Sigmoid colon (tissue), 7 donors: ENCODE data around the gene GJA3. TPM values are rescaled to one million over a fixed set of nuclear protein-coding genes. Genes with fewer than 3 reads are reported as not detected.

Experiments
- DNase-seq: peaks from one replicate; pipeline ENCODE4 v3.0.0-alpha.2; 2019
- H3K27ac ChIP-seq, 4 donors: fragments of 200-600 bp; sonication (generic); one replicate each; pipeline ENCODE4 v1.5.1; 2016 to 2019; ENCODE audit warnings: mild to moderate bottlenecking in 1 of 4
- H3K27me3 ChIP-seq, 3 donors: fragments of 200-600 bp; sonication (generic); one replicate each; pipeline ENCODE4 v1.5.1; 2019; ENCODE audit warnings: mild to moderate bottlenecking in 1 of 3
- H3K36me3 ChIP-seq, 4 donors: fragments of 200-600 bp; sonication (generic); one replicate each; pipeline ENCODE4 v1.5.1; 2016 to 2019
- H3K4me1 ChIP-seq, 4 donors: fragments of 200-600 bp; sonication (generic); one replicate each; pipeline ENCODE4 v1.5.1; 2017 to 2019
- H3K4me3 ChIP-seq, 4 donors: fragments of 200-600 bp; sonication (generic); one replicate each; pipeline ENCODE4 v1.5.1; 2017 to 2019; ENCODE audit warnings: mild to moderate bottlenecking in 2 of 4, moderate library complexity in 1 of 4
- H3K9me3 ChIP-seq, 4 donors: fragments of 200-600 bp in 3 of 4; sonication (generic) in 3 of 4; one replicate each; pipeline versions ENCODE4 v1.5.1 to v1.6.1; 2013 to 2019
- EP300 ChIP-seq, 4 donors: sonication (generic); formaldehyde crosslinking; IDR thresholded peaks; one replicate each; pipeline ENCODE4 v1.6.1; 2017; ENCODE audit warnings: antibody characterized with exemption in 4 of 4
- POLR2A ChIP-seq, 2 donors: fragments of 450-650 bp; IDR thresholded peaks; one replicate each; pipeline ENCODE4 v1.6.1; 2016; ENCODE audit warnings: antibody characterized with exemption in 2 of 2, mild to moderate bottlenecking in 2 of 2, moderate library complexity in 2 of 2
- POLR2AphosphoS5 ChIP-seq, 4 donors: sonication (generic); formaldehyde crosslinking; IDR thresholded peaks; one replicate each; pipeline ENCODE4 v1.6.1; 2017; ENCODE audit warnings: antibody characterized with exemption in 4 of 4
- WGBS, 2 donors: extraction: QIAGEN DNeasy Blood & Tissue Kit; methylation state at CpG; one replicate each; pipeline ENCODE4 v1.1.7; 2013; 5-methylcytosine and 5-hydroxymethylcytosine counted together
- intact Hi-C: fragments of 100-400 bp; cut with DNase I; formaldehyde crosslinking; loops from one replicate; pipeline ENCODE4 v1.15.1; 2023
- polyA plus RNA-seq, 3 donors: library from polyadenylated mRNA; stranded (reverse); fragments of 200-250 nt; gene quantifications; one replicate each; pipeline ENCODE4 v1.2.3, GENCODE V29; 2013
- total RNA-seq, 4 donors: library from RNA; depleted of rRNA; stranded (reverse); fragments of >200 nt; gene quantifications; one replicate each; pipeline ENCODE4 v1.1.0, GENCODE V29; 2016
- TF ChIP-seq, protein P1 (sequence below), 4 experiments: fragments of 450-650 bp in 3 of 4; fragments of 200-600 bp in 1 of 4; IDR thresholded peaks; one replicate each; pipeline ENCODE4 v1.5.1; 2016 to 2019; ENCODE audit warnings: antibody characterized with exemption in 4 of 4, mild to moderate bottlenecking in 3 of 4, moderate library complexity in 2 of 4
- donor health status: healthy with polysubstance abuse.
- donor health status: Bipolar disorder and iron deficiency.
- donor health status: healthy.

Gene GJA3
- total and polyA plus RNA-seq, 7 donors: 0.10 TPM; not detected in 6

DNA sequence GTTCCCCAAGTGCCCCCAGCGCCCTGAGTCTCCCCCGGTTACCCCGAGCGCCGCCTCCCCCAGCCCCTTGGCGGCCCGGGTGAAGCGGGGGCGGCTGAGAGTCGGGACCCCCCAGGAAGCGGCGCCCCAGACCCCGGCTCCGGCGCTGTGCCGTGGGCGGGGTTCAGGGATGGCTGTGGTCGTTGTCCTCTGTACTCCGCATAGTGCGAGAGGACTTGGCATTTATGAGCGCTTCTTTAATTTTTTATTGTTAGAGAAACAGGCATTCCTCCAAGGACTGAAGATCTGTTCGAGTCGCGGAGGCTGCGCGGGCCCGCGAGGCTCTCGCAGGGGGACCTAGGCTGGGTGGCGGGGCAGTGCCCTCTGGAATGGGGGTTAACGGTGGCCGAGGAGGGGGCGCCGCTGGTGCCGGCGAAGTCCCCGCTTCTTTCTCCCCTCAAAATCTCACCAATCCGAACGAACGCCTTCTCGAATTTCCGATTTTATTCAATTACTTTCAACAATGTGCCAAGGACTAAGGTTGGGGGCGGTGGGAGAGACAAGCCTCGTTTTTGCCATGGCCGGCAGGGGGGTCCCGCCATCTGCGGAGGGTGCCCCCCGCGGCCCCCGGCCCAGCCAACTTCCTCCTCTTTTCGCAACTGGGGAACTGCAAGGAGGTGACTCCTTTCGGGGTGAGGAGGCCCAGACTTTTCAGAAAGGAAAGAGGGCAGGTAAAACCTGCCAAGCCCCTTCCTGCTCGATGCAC, 32.5 kb upstream of the GJA3 start:
- DNase-seq: no peak
- Histone ChIP-seq H3K4me1 (peaks cover 0 to 24% (median 24%) of the 10 kb centered on the region in 4 donors), H3K9me3 (no peaks in the 10 kb centered on the region), H3K4me3 (peak overlapping the region; percentile 13 to 54 (median 44)), H3K27ac (no peak overlapping the region), H3K36me3 (no peaks in the 10 kb centered on the region), H3K27me3 (peaks cover 40 to 74% (median 51%) of the 10 kb centered on the region in 3 donors)
- no peak for TF ChIP-seq POLR2AphosphoS5 (IDR thresholded peaks at IDR 0.05)
- TF ChIP-seq, protein P1, sequence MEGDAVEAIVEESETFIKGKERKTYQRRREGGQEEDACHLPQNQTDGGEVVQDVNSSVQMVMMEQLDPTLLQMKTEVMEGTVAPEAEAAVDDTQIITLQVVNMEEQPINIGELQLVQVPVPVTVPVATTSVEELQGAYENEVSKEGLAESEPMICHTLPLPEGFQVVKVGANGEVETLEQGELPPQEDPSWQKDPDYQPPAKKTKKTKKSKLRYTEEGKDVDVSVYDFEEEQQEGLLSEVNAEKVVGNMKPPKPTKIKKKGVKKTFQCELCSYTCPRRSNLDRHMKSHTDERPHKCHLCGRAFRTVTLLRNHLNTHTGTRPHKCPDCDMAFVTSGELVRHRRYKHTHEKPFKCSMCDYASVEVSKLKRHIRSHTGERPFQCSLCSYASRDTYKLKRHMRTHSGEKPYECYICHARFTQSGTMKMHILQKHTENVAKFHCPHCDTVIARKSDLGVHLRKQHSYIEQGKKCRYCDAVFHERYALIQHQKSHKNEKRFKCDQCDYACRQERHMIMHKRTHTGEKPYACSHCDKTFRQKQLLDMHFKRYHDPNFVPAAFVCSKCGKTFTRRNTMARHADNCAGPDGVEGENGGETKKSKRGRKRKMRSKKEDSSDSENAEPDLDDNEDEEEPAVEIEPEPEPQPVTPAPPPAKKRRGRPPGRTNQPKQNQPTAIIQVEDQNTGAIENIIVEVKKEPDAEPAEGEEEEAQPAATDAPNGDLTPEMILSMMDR (IDR thresholded peaks at IDR 0.05): no peak
- no peak for TF ChIP-seq POLR2A (IDR thresholded peaks at IDR 0.05)
- TF ChIP-seq EP300 (IDR thresholded peaks at IDR 0.05): no peak
- intact Hi-C loops: loop anchor here (10.0 kb wide), 1 partner anchor 291 kb away; no protein-coding TSS in a partner anchor
- WGBS, 2 donors: 1% methylated on average over 53 of the region's 53 CpGs

DNA sequence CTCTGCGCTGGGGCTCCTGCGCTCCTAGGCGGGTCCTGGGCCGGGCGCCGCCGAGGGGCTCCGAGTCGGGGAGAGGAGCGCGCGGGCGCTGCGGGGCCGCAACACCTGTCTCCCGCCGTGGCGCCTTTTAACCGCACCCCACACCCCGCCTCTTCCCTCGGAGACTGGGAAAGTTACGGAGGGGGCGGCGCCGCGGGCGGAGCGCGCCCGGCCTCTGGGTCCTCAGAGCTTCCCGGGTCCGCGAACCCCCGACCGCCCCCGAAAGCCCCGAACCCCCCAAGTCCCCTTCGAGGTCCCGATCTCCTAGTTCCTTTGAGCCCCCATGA, 31.9 kb upstream of the GJA3 start, which contains the start of gene GJB2:
GJB2 (minus strand) TSS at position 103 of the 326 bp plus-strand sequence. CDS start 3,357 bp downstream, outside the sequence.
- no peaks in the 10 kb centered on the region for H3K9me3 ChIP-seq
- intact Hi-C loops: loop anchor here (10.0 kb wide), 1 partner anchor 292 kb away; no protein-coding TSS in a partner anchor
- WGBS, 2 donors: 1% methylated on average over 39 of the region's 39 CpGs
- TF ChIP-seq, protein P1 (IDR thresholded peaks at IDR 0.05): no peak
- no peak within 1 kb of the TSS for H3K27ac ChIP-seq
- peak within 1 kb of the TSS; percentile 13 to 54 (median 44) for H3K4me3 ChIP-seq
- no peaks in the 10 kb centered on the region for H3K36me3 ChIP-seq
- H3K4me1 ChIP-seq: peaks cover 0 to 24% (median 24%) of the 10 kb centered on the region in 4 donors
- DNase-seq: no peak
- peaks cover 40 to 74% (median 51%) of the 10 kb centered on the region in 3 donors for H3K27me3 ChIP-seq

DNA sequence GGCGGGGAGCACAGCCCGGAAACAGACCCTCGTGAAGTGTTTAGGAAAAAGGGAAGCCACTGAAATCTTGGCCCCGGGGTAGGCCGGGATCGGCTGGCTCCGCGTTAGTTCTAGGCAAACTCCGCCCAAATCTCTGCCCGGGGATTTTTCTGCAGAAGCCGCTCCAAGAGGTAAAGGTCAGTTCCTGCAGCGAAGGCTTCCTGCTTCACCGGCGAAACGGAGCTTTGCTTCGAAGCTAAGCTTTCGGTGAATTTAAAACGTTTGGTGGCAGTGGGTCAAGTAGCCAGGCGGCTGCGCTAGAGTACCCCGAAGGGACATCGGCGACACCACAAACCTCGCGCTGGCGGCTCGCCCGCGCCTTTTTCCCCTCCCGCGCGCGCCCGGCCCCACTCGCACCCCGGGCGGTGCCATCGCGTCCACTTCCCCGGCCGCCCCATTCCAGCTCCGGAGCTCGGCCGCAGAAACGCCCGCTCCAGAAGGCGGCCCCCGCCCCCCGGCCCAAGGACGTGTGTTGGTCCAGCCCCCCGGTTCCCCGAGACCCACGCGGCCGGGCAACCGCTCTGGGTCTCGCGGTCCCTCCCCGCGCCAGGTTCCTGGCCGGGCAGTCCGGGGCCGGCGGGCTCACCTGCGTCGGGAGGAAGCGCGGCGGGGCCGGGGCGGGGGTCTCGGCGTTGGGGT, 31.4 kb upstream of the GJA3 start:
- DNase-seq: no peak
- intact Hi-C loops: loop anchor here (10.0 kb wide), 1 partner anchor 293 kb away; no protein-coding TSS in a partner anchor
- no peak overlapping the region for H3K27ac ChIP-seq
- peak overlapping the region; percentile 9 to 54 (median 44) for H3K4me3 ChIP-seq
- TF ChIP-seq EP300 (IDR thresholded peaks at IDR 0.05): no peak
- TF ChIP-seq, protein P1 (IDR thresholded peaks at IDR 0.05): no peak
- peaks cover 40 to 74% (median 51%) of the 10 kb centered on the region in 3 donors for H3K27me3 ChIP-seq
- 1% methylated on average over 73 of the region's 73 CpGs for WGBS, 2 donors
- H3K9me3 ChIP-seq: no peaks in the 10 kb centered on the region
- peaks cover 0 to 24% (median 24%) of the 10 kb centered on the region in 4 donors for H3K4me1 ChIP-seq
- H3K36me3 ChIP-seq: no peaks in the 10 kb centered on the region

DNA sequence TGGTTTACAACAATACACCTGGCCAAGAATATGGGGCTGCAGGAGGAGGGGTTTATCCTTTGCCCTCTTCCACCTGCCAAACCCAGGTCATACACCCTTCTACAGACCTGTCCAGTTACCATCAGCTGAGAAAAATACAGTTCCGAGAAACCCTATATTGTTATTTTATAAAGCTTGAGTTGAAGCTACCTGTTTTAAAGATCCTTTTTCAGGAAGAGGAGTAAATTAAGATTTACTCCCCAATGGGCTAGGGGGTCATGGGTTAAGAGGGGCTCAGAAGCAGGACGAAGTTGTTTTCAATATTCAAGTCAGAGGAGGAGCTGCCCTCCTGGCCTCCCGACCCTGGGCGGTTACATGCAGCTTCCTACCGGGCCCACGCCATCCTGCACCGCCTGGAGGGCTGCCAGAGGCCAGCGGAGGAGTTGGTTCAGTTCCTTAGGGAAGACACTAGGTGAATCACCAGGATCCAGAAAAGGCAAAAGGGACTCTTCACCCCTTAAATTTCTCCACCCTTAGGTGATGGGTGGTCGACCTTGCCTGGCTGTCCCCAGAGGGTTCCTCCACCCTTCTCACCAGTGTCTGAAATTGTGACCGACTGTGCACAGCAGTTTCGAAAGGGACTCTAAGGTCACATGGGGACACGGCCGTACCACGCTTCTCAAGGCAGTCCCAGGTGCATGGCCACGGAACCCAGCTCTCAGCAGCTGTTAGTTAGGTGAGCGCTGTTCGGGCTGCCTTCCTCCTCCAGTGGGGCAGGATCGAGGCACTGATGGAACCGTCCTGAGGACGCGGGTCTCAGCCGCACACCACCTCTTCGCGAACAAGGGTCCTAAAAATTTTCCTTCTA, 30.7 kb upstream of the GJA3 start:
- no peak for TF ChIP-seq POLR2AphosphoS5 (IDR thresholded peaks at IDR 0.05)
- TF ChIP-seq, protein P1 (IDR thresholded peaks at IDR 0.05): no peak
- no peak for TF ChIP-seq EP300 (IDR thresholded peaks at IDR 0.05)
- no peak for TF ChIP-seq POLR2A (IDR thresholded peaks at IDR 0.05)
- Histone ChIP-seq H3K36me3 (no peaks in the 10 kb centered on the region), H3K27me3 (peaks cover 38 to 74% (median 51%) of the 10 kb centered on the region in 3 donors), H3K4me3 (peak overlapping the region in 3 of 4 donors; percentile 36 to 54 (median 53)), H3K27ac (no peak overlapping the region), H3K4me1 (peaks cover 0 to 24% (median 24%) of the 10 kb centered on the region in 4 donors), H3K9me3 (no peaks in the 10 kb centered on the region)
- 10 to 34% methylated on average over 24 of the region's 24 CpGs for WGBS, 2 donors
- no peak for DNase-seq
- intact Hi-C loops: loop anchor here (10.0 kb wide), 1 partner anchor 293 kb away; no protein-coding TSS in a partner anchor
